Measurements from ENCODE around the gene CNPY3. TPM values are rescaled to one million over a fixed set of nuclear protein-coding genes. Genes with fewer than 3 reads are reported as not detected.
A peak's percentile ranks its signal among the peaks of the same experiment; 100 is the strongest.

The CNPY3 gene
- total RNA-seq, 1 experiment from 2014 or later, result 56.0 TPM

DNA sequence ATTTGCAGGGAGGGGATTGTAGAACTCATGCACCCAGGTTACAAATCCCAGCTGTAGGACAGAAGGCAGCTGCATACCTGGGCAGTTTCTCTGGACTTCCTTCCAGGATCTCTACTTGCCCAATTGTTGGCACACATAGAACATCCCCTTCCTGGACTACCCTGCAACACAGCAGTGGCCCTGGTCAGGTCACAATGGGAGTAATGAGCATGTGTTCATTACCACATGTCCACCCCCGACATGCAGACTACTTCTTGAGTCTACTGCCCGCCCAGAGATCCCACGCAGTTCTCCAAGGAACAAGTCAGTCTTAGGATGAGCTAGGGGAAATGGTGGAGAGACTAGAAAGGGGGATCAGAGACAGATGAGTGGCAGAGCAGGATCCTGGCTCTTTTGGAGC, 44.6 kb downstream of the CNPY3 start:
- H2BK120ac ChIP-seq (ENCODE audit: low read depth, low read length, poor library complexity, severe bottlenecking), result no peak overlapping the region
- no peaks in the 10 kb centered on the region for H3K27me3 ChIP-seq (ENCODE audit: insufficient read depth, low read length)
- no peaks in the 10 kb centered on the region for H3K79me2 ChIP-seq (ENCODE audit: insufficient read depth, low read length)
- no peak overlapping the region for H4K8ac ChIP-seq (replicated peaks; ENCODE audit: insufficient read length, low read depth, low read length)
- no CpG with 5 or more reads among the region's 3 CpGs for WGBS (ENCODE audit: extremely low coverage, insufficient read length, low lambda C conversion rate)
- H3K4ac ChIP-seq (ENCODE audit: low read depth, low read length), result no peak overlapping the region
- H2AK5ac ChIP-seq (ENCODE audit: insufficient read length, low read length), result no peak overlapping the region
- no peak overlapping the region for H3K14ac ChIP-seq (ENCODE audit: insufficient read depth, low read length)
- H3K79me1 ChIP-seq (ENCODE audit: insufficient read depth, low read depth, low read length, poor library complexity, severe bottlenecking), result no peaks in the 10 kb centered on the region
- no peak overlapping the region for H3K56ac ChIP-seq (ENCODE audit: insufficient read length, low read depth, low read length)
- H2AFZ ChIP-seq (ENCODE audit: low read length), result no peak overlapping the region
- H3K27ac ChIP-seq (ENCODE audit: insufficient read length, low read depth, low read length), result no peak overlapping the region
- no peak for DNase-seq
- Mint-ChIP-seq H3K27ac (0 out of 7 replicates have a peak overlapping the region, but pooled peaks of 1 of the 3 experiments have one; percentile 12), H3K36me3 (ENCODE audit: insufficient read depth in 1 of 3, low read depth in 3 of 3) (peaks cover 4 to 10% (median 10%) of the 10 kb centered on the region in 3 experiments; a peak in 5 of 7 replicates), H3K9me3 (no peaks in the 10 kb centered on the region), H3K4me3 (no peak overlapping the region), H3K4me1 (peaks cover 4 to 8% of the 10 kb centered on the region in 2 experiments), H3K27me3 (ENCODE audit: low read depth) (no peaks in the 10 kb centered on the region)
- H4K5ac ChIP-seq (ENCODE audit: insufficient read length, low read depth, low read length), result no peak overlapping the region
- H2BK15ac ChIP-seq (ENCODE audit: low read depth, low read length), result no peak overlapping the region
- no peak overlapping the region for H3K23ac ChIP-seq (ENCODE audit: insufficient read length, low read depth, low read length)
- H2BK20ac ChIP-seq (ENCODE audit: low read depth, low read length, poor library complexity, severe bottlenecking), result no peak overlapping the region
- no peak overlapping the region for H2BK12ac ChIP-seq (ENCODE audit: insufficient read length, low read depth, low read length)
- H4K91ac ChIP-seq (ENCODE audit: insufficient read length, low read depth, low read length), result no peak overlapping the region
- peak overlapping the region; percentile 25 for H3K9ac ChIP-seq (ENCODE audit: extremely low read depth, insufficient read length, low read length)
- no peaks in the 10 kb centered on the region for H3K9me3 ChIP-seq (ENCODE audit: control insufficient read depth, low read depth, low read length)
- H2BK5ac ChIP-seq (ENCODE audit: insufficient read length, low read length), result no peak overlapping the region
- peaks cover 7% of the 10 kb centered on the region for H3K23me2 ChIP-seq (ENCODE audit: insufficient read length, low read depth, low read length, poor library complexity, severe bottlenecking)
- no peak overlapping the region for H3T11ph ChIP-seq (ENCODE audit: low read length)
- H3K18ac ChIP-seq (ENCODE audit: insufficient read length, low read depth, low read length), result no peak overlapping the region
- no peaks in the 10 kb centered on the region for H3K4me1 ChIP-seq (ENCODE audit: insufficient read depth, low read length)
- H3K4me2 ChIP-seq (ENCODE audit: insufficient read depth, insufficient read length, low read length), result no peak overlapping the region
- TF ChIP-seq, protein P1, sequence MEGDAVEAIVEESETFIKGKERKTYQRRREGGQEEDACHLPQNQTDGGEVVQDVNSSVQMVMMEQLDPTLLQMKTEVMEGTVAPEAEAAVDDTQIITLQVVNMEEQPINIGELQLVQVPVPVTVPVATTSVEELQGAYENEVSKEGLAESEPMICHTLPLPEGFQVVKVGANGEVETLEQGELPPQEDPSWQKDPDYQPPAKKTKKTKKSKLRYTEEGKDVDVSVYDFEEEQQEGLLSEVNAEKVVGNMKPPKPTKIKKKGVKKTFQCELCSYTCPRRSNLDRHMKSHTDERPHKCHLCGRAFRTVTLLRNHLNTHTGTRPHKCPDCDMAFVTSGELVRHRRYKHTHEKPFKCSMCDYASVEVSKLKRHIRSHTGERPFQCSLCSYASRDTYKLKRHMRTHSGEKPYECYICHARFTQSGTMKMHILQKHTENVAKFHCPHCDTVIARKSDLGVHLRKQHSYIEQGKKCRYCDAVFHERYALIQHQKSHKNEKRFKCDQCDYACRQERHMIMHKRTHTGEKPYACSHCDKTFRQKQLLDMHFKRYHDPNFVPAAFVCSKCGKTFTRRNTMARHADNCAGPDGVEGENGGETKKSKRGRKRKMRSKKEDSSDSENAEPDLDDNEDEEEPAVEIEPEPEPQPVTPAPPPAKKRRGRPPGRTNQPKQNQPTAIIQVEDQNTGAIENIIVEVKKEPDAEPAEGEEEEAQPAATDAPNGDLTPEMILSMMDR (conservative IDR thresholded peaks at IDR 0.05), result no peak
- no peaks in the 10 kb centered on the region for H4K20me1 ChIP-seq (ENCODE audit: control insufficient read depth, insufficient read depth, insufficient read length)

All from H9 (cell line).